Activated naive CD4-positive, alpha-beta T cell treated with anti-CD3 and anti-CD28 coated beads, Interleukin-2, amount 50 U/mL, for 72 hours (primary cell): ENCODE data around the gene MAGEB17. TPM values are rescaled to one million over a fixed set of nuclear protein-coding genes. Genes with fewer than 3 reads are reported as not detected.

Experiments
- total RNA-seq, 2 donors: library from RNA; stranded (reverse); gene quantifications; one replicate each; pipeline ENCODE4 v1.2.3, GENCODE V29; 2022

The MAGEB17 gene
- total RNA-seq, 2 donors from 2014 or later: not detected

Other genes starting within 250 kb of the MAGEB17 start
- gene GRPR, start 43.9 kb upstream of the MAGEB17 start, total RNA-seq: not detected